Osteoblast (primary cell): ENCODE data around the gene NOD2. TPM values are rescaled to one million over a fixed set of nuclear protein-coding genes. Genes with fewer than 3 reads are reported as not detected.

Experiments
- DNase-seq: peaks from one replicate; pipeline ENCODE4 v3.0.0; 2011; ENCODE audit warnings: low spot score, mixed read lengths; ENCODE audit not compliant: insufficient read length; ENCODE audit errors: missing footprints
- H2AFZ ChIP-seq: 2 replicates; pipeline ENCODE4 v1.6.0; 2011; ENCODE audit warnings: mild to moderate bottlenecking, low read length
- H3K27ac ChIP-seq: 2 replicates; pipeline ENCODE4 v1.5.1; 2011; ENCODE audit warnings: mild to moderate bottlenecking, low read depth, low read length, moderate library complexity
- H3K27me3 ChIP-seq: 2 replicates; pipeline ENCODE4 v1.6.0; 2012; ENCODE audit warnings: mild to moderate bottlenecking, control low read depth, inconsistent platforms, low read length, moderate library complexity; ENCODE audit not compliant: insufficient read depth
- H3K36me3 ChIP-seq: 2 replicates; pipeline ENCODE4 v1.5.1; 2011; ENCODE audit warnings: mild to moderate bottlenecking, low read length, control low read depth, moderate library complexity; ENCODE audit not compliant: insufficient read depth
- H3K4me1 ChIP-seq: 2 replicates; pipeline ENCODE4 v1.5.1; 2011; ENCODE audit warnings: mild to moderate bottlenecking, low read length, control low read depth, moderate library complexity; ENCODE audit not compliant: insufficient read depth
- H3K4me2 ChIP-seq: 2 replicates; pipeline ENCODE4 v1.6.0; 2011; ENCODE audit warnings: mild to moderate bottlenecking, low read length; ENCODE audit not compliant: insufficient read depth
- H3K4me3 ChIP-seq: fragments of 200-600 bp; sonication (generic); 3 replicates; pipeline ENCODE4 v1.5.1; 2012; ENCODE audit warnings: mild to moderate bottlenecking, low read length, inconsistent platforms; ENCODE audit not compliant: insufficient read depth
- H3K79me2 ChIP-seq: 2 replicates; pipeline ENCODE4 v1.6.0; 2012; ENCODE audit warnings: mild to moderate bottlenecking, low read length, control low read depth, inconsistent platforms; ENCODE audit not compliant: insufficient read depth
- H3K9me3 ChIP-seq: 2 replicates; pipeline ENCODE4 v1.5.1; 2011; ENCODE audit warnings: low read depth, low read length, control low read depth
- H4K20me1 ChIP-seq: 2 replicates; pipeline ENCODE4 v1.6.0; 2012; ENCODE audit warnings: mild to moderate bottlenecking, low read length, control low read depth; ENCODE audit not compliant: insufficient read depth
- small RNA-seq: library from RNA; depleted of rRNA; stranded (forward); fragments of <200 nt; gene quantifications from one replicate; pipeline ENCODE3, GENCODE V24; 2012
- total RNA-seq: library from RNA; depleted of rRNA; stranded (reverse); fragments of >200 nt; gene quantifications from 2 replicates; pipeline ENCODE4 v1.2.3, GENCODE V29; 2012
- TF ChIP-seq, protein P1 (sequence below): IDR thresholded peaks from 2 replicates; pipeline ENCODE4 v1.5.1; 2011; ENCODE audit warnings: mild to moderate bottlenecking, low read depth, low read length, moderate library complexity; ENCODE audit errors: extremely low read depth

The NOD2 gene
- total RNA-seq, 1 donor: under 0.01 TPM

GRCh38 chr16:50778284-50779163 is 85.1 kb downstream of the NOD2 start:
- Histone ChIP-seq H2AFZ (no peak overlapping the region), H3K4me2 (no peak overlapping the region), H3K4me3 (no peak overlapping the region), H3K4me1 (no peaks in the 10 kb centered on the region), H3K27ac (no peak overlapping the region), H3K36me3 (peaks cover 36% of the 10 kb centered on the region), H3K79me2 (peaks cover 17% of the 10 kb centered on the region), H3K9me3 (no peaks in the 10 kb centered on the region), H3K27me3 (no peaks in the 10 kb centered on the region), H4K20me1 (no peaks in the 10 kb centered on the region)
- TF ChIP-seq, protein P1, sequence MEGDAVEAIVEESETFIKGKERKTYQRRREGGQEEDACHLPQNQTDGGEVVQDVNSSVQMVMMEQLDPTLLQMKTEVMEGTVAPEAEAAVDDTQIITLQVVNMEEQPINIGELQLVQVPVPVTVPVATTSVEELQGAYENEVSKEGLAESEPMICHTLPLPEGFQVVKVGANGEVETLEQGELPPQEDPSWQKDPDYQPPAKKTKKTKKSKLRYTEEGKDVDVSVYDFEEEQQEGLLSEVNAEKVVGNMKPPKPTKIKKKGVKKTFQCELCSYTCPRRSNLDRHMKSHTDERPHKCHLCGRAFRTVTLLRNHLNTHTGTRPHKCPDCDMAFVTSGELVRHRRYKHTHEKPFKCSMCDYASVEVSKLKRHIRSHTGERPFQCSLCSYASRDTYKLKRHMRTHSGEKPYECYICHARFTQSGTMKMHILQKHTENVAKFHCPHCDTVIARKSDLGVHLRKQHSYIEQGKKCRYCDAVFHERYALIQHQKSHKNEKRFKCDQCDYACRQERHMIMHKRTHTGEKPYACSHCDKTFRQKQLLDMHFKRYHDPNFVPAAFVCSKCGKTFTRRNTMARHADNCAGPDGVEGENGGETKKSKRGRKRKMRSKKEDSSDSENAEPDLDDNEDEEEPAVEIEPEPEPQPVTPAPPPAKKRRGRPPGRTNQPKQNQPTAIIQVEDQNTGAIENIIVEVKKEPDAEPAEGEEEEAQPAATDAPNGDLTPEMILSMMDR: no peak
- DNase-seq: no peak

GRCh38 chr16:50781043-50781442 is 87.6 kb downstream of the NOD2 start:
- H3K36me3 ChIP-seq: peaks cover 48% of the 10 kb centered on the region
- DNase-seq: no peak
- H4K20me1 ChIP-seq: no peaks in the 10 kb centered on the region
- no peak overlapping the region for H3K27ac ChIP-seq
- no peak overlapping the region for H3K4me3 ChIP-seq
- no peak overlapping the region for H2AFZ ChIP-seq
- TF ChIP-seq, protein P1: no peak
- H3K9me3 ChIP-seq: no peaks in the 10 kb centered on the region
- H3K4me1 ChIP-seq: no peaks in the 10 kb centered on the region
- H3K79me2 ChIP-seq: no peaks in the 10 kb centered on the region
- H3K27me3 ChIP-seq: no peaks in the 10 kb centered on the region
- no peak overlapping the region for H3K4me2 ChIP-seq

GRCh38 chr16:50781518-50781917 is 88.1 kb downstream of the NOD2 start:
- no peak for DNase-seq
- Histone ChIP-seq H3K4me3 (no peak overlapping the region), H3K79me2 (no peaks in the 10 kb centered on the region), H3K27ac (no peak overlapping the region), H4K20me1 (no peaks in the 10 kb centered on the region), H3K4me2 (no peak overlapping the region), H3K9me3 (no peaks in the 10 kb centered on the region), H2AFZ (no peak overlapping the region), H3K4me1 (no peaks in the 10 kb centered on the region), H3K27me3 (no peaks in the 10 kb centered on the region), H3K36me3 (peaks cover 48% of the 10 kb centered on the region)
- TF ChIP-seq, protein P1: no peak

Small RNA genes lying within 50 kb of the gene (small RNA-seq; reads per million reads assigned to genes)
- not detected for gene MIR3181

Other genes starting within 250 kb of the NOD2 start
- gene NKD1, start 145.2 kb upstream of the NOD2 start, total RNA-seq: under 0.01 TPM in 2 replicates
- gene SNX20, start 12.3 kb upstream of the NOD2 start, total RNA-seq: not detected in 2 replicates
- 54.2 and 61.9 TPM in 2 replicates for gene CYLD, start 48.5 kb downstream of the NOD2 start, total RNA-seq